Amniotic epithelial cell (primary cell): ENCODE measurements around the gene FGF13.
A peak's percentile ranks its signal among the peaks of the same experiment; 100 is the strongest.

Source experiments
- DNase-seq: peaks from one replicate; pipeline ENCODE4 v3.0.0-alpha.2; 2010; ENCODE audit warnings: low read depth

The FGF13 gene

GRCh38 chrX:138711399-138712347 is at the start of gene FGF13:
TSS of gene FGF13 (minus strand) at chrX:138711717. CDS start at chrX:138711003, 714 bp downstream.
- no peak for DNase-seq

DNA sequence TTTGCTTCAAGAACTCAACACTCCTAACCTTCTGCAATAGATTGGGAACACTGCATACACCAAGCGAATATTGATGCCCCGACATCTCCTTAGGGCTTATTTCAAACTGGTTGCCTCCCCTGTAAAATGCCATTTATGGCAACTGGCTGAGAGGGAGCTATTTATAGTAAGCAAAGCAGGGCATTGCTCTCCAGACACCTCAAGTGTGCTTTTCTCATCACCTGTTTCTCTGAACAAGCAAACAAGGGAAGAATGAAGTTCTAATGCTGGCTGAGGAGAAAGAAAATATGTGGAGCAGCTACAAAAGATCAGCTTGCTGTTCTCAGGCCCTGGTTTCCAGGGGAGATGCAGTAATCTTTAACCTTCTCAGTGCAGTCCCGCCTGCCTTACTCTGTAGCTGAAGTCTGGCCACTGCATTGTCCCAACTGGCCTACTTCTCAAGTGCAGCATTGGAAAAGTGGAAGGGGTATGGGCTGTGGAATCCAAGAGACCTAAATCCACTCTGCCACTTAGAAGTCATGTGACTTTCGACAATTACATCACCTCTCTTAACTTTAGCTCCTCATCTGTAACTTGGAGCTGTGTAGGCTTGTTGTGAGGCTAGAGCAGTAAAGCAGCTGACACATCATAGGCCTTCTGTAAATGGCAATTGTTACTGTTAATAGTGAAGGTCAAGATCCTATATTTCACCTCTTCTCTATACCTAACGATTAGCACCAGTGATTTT is 47.9 kb upstream of the FGF13 start:
- no peak for DNase-seq

- DNase-seq: no peak
These were observed 44.7 kb upstream of the FGF13 start for GRCh38 chrX:138756234-138756633.

DNA sequence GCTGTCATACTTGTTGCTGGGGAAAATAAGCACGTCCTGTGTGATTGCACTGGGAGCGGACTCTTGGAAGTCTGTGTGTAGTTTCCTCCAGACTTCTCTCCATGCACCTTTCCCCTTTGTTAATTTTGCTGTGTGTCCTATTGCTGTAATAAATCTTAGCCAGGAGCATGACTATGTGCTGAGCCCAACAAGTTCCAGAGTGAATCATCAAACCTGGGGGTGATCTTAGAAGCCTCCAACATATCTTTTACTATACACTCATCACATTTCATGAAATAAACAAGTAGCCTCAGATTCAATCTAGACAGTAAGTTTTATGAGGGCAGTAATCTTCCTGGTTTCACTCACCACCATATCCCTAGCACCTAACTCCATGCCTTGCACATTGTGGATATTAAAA is 43.3 kb upstream of the FGF13 start:
- no peak for DNase-seq

- DNase-seq: no peak
These were observed 37.0 kb upstream of the FGF13 start for GRCh38 chrX:138748480-138748879.

GRCh38 chrX:138745196-138745595 is 33.7 kb upstream of the FGF13 start:
- peak; percentile 4 for DNase-seq

DNA sequence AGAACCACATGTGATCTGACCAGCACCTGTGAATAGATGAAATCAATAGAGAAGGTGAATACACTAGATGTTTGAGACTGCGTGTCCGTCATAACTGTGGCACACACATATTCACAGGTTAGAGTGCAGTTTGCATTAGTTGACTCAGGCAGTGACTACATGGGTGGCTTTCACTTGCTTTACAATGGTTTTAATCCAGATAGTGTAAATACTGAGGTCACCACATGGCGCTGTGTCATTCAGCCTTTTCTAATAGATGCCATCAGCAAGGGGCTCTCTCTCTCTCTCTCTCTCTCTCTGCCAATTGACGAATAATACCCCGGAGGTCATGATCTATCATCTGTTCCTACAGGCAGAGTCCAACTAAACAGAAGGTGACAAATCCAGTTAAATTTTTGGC is 30.7 kb upstream of the FGF13 start:
- DNase-seq: no peak

DNA sequence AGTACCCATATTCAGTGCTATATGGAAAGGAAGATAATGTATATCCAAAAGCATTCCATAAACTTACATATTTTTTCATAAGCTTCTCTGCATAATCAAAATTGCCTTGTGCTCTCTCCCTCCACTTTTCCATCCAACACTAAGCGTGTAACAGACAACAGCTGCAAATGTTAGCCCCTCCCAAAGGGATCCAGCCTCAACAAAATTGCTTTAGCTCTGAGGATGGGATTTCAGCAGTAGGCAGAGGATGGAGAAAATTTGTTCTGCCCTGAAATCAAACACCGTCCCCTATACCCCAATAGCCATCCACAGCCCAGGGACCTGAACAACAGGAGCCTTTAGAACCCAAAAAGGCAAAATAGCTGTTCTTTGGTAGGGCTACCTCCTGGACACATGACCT is 28.8 kb upstream of the FGF13 start:
- DNase-seq: no peak

GRCh38 chrX:138723301-138723700 is 11.8 kb upstream of the FGF13 start:
- DNase-seq: no peak

DNA sequence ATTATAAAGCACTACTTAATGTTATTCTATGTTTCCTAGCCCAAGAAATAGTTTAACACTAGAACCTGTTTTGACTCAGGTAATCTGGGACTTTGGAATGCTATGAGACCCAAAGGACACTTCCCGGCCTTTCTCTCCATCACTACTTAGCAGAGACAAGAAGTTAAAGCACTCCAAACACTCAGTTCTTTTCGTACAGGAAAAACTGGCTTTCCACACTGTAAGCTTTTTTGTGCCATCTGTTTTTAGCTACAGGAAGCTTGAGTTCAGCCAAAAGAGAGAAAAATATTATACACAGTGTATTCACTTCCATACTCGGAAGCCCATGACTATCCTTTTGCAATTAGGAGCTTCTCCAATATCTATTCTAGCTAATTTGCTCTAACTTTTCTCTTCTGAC is 7.9 kb upstream of the FGF13 start:
- no peak for DNase-seq

- DNase-seq: no peak
These were observed 7.4 kb upstream of the FGF13 start for GRCh38 chrX:138718941-138719340.

- no peak for DNase-seq
These were observed 613 bp downstream of the FGF13 start for GRCh38 chrX:138710866-138711341.

DNA sequence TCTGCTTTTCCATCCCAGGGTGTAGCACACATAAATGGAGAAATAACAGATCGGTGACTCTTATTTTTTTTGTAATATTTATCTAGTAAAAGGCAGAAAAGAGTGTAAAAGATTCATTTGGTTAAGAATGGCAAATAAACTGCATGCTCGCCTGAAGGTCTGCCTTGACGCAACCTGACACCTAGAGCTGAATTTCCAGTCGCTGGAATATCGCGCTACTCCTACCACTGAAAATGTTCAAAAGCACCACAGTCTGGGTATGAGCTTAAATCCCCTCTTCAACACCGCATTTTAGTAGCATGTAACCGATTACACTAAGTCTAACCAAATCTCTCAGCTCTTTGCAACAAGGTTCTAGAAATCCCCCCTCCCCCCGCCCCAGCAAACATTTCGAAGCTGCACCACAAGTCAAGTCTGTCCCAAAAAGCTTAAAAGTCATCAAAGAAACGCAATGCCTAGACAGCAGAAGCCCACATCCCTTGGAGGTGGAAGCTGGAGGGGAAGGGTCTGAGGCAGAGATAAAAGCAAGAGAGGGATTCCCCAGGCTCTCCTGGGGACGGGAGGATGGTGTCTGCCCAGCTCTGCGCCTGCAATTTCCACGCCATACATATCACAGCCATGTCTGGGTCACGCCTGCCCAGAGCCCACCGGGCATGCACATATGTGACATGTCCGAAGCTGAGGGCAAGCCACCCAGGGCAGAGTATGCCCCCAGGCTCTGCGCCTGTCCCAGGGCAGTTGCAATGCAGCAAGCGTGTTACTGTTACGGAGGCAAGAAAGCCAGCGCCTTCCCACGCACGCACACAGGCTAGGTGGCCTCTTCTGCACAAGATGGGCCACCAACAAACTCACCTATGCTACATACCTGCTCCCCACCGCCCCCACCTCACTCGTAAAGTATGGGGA is 1.4 kb downstream of the FGF13 start:
- no peak for DNase-seq

DNA sequence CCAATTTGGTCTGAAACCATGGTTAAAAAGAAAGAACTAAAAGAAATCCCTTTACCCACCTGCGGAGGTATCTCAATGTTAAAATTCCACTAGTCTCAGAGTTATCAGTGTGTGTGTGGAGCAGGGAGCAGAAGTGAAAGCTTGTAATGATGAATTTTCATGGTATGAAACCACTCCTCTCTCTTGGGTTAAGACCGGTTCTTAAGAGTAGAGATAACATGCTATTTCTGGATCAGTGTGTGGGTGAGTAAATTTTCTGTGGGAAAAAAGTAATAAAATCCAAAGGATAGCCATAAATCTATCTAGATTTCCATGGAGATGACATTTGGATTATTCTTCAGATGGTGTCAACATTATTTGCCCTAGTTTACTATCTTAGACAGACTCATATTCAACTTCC is 3.2 kb downstream of the FGF13 start:
- DNase-seq: no peak

- DNase-seq: no peak
These were observed 6.9 kb downstream of the FGF13 start for GRCh38 chrX:138704596-138704995.

DNA sequence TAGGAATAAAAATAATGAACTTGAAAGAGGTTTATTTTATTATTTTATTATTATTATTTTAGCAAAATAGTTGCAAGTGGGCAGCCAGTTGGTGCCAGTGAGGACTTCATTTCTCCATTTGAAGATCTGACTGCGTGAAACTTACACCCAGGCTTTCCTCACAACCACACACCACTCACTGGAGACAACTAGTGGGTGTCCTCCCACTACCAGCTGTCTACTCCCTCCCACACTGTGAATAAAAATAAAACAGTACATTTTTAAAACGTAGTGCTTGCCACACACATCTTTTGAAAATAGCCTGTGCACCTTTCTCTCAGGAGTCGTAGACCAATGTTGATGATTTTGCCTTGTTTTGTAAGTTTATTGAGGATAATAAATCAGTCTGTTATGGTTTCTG is 7.4 kb downstream of the FGF13 start:
- no peak for DNase-seq

GRCh38 chrX:138692591-138692990 is 18.9 kb downstream of the FGF13 start:
- no peak for DNase-seq

DNA sequence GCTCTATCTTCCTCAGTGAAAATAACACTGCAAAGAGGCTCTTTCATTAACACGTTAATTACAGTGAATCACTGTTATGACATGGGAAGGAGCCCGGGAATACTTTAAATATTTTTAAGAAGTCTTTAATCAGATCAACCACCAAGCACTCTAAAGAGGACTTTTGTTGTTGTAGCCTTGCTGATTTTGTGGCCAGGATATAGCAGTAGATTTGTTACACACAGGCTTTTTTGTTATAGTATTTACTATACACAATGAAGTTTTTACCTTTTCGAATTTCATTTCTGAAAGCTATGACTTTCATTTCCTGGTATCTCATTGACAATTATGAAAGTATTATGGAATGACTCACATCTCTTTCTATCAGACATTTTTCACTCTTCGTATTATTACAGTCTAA is 20.3 kb downstream of the FGF13 start:
- no peak for DNase-seq

DNA sequence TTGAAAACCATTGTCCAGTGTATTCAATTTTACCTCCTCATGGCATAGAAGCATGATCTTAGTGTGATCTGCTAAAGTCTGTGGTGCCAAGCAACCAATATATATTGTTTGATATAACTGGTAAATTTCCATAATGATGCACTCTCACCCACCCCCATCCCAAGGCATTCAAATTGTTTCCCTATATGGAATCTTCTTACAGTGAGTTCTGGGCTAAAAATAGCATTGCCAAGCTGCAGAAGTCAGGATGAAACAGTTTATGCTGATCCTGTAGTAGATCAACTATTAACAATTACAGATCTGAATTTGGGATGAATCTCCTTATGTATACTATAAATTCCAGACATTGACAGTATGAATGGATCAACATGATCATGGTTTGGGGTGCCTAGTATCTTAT is 20.9 kb downstream of the FGF13 start:
- no peak for DNase-seq

- no peak for DNase-seq
These were observed 27.9 kb downstream of the FGF13 start for GRCh38 chrX:138683600-138683999.

- DNase-seq: no peak
These were observed 41.8 kb downstream of the FGF13 start for GRCh38 chrX:138669693-138670092.

DNA sequence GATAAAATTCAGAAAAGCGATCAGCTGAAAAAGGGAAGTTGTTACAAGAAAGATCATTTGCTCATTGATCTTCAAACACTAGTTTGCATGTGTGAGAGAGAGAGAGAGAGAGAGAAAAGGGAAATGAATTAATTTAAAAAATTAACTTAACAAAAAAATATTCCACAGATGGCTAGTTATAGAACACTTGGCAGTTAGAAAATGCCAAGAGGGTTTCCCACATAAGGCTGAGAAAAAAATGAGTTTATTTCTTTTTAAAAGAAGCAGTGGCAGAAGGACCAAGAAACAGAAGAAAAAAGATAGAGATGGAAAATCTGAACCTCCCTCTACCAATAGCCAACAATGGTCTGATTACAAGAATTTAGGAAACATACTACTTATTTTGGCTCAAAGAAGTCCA is 47.1 kb downstream of the FGF13 start:
- no peak for DNase-seq
